Fibroblast of mammary gland (primary cell): ENCODE results near the gene PDGFC.

Source experiments
- DNase-seq: peaks from one replicate; pipeline ENCODE4 v3.0.0-alpha.2; 2010; ENCODE audit warnings: low read depth
- H3K4me3 ChIP-seq: 2 replicates; pipeline ENCODE4 v1.5.1; 2011; ENCODE audit warnings: low read depth, mild to moderate bottlenecking, low read length, moderate library complexity; ENCODE audit not compliant: control insufficient read depth
- CTCF ChIP-seq: conservative IDR thresholded peaks from 2 replicates; pipeline ENCODE4 v1.5.1; 2011; ENCODE audit warnings: low read depth, low read length, inconsistent platforms; ENCODE audit not compliant: control insufficient read depth, insufficient read depth

The PDGFC gene

DNA sequence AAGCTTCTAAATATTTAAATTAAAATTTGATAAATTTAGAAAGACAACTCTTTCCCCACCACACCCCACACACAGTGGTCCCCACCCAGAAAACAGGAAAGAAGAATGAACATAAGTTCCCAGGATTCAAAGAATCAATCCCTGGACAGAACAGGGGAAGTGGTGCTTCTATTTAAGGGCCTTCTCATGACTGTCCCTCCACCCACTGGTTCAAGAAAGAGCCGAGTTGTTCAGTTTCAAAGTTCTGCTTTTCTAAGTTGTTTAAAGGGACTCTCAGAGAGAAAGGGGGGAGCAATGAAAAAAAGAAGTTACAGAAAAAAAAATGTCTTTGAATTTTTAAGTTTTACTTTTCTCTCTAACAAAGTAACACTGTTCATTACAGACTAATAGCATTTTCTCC lies 195.8 kb downstream of the PDGFC start:
- TF ChIP-seq CTCF: no peak
- DNase-seq: no peak
- no peak overlapping the region for H3K4me3 ChIP-seq

DNA sequence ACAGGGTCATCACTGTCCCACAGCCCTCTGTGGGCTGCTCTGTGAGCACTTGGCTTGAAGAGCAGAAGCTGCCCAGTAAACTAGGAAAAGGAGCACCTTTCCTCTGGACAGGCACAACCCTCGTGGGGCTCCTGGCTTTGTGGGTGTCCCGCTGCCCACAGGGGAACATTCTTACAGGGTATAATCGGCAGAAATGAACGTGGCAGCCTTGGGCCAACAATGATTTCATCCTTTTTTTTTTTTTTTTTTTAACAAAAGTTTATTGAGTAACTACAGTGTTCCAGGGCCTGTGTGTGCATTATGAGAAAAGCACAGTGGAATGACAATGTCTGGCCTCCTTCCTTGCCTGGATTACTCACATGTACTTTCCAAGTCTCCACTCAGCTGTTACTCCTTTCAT lies 197.2 kb downstream of the PDGFC start:
- no peak for TF ChIP-seq CTCF
- peak overlapping the region; percentile 23 for H3K4me3 ChIP-seq
- peak; percentile 97 for DNase-seq

DNA sequence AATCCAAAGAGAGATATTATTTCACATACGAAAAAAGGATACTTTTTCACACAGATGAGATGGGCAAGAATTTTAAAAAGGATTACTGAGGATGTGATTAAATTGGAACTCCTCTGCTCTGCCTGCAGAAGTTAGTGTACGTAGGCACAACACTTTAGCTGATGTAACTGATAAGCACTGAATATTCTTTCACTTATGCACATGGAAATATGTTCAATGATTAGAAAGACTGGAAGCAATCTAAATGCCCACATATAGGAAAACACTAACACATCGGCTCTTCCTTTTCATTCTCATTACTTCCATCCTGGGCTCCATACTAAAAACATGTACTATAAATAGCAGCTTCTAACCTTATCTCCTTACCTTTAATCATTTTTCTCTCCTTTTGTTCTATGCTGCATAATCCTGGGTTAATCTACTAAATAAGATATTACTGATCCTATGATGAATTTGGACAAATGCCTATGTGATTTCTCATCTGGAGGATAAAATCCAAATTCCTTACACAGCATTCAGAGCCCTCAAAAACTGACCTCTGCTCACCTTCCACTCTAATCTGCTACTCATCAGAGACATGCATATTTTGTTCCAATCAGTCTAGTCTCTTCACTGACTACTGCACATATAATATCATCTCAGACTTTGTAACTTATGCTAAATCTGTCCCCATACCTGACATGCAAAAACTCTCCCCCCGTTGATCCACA lies 197.8 kb downstream of the PDGFC start:
- peak overlapping the region; percentile 23 for H3K4me3 ChIP-seq
- peak; percentile 69 for DNase-seq
- TF ChIP-seq CTCF: no peak

GRCh38 chr4:156771171-156771837 lies 200.3 kb downstream of the PDGFC start:
- no peak for TF ChIP-seq CTCF
- H3K4me3 ChIP-seq: no peak overlapping the region
- peak; percentile 85 for DNase-seq

DNA sequence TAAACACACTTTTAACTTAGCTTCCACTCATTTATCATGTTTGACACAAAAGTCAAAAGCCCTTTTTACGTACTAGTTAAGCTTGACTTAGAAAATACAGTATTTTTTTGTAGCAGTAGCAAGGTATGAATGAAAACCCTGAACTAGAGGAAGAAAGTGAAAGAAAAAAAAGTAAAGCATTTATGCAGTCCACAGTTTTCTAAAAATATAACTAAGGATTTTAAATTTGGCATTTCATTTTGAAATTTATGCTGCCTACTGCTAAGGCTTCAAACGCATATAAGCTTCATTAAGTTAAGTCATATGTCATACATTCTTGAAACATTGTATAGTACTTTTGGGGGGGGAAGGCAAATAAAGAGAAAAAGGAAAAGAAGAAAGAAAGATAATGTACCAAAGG lies 201.5 kb downstream of the PDGFC start:
- no peak for DNase-seq
- no peak for TF ChIP-seq CTCF
- no peak overlapping the region for H3K4me3 ChIP-seq

- DNase-seq: no peak
- no peak overlapping the region for H3K4me3 ChIP-seq
- TF ChIP-seq CTCF: no peak
These were observed 203.6 kb downstream of the PDGFC start for GRCh38 chr4:156767911-156768415.
